SH-SY5Y (cell line): Measurements from ENCODE around the gene PSEN1.

ENCODE experiments used
- GATA2 ChIP-seq: IDR thresholded peaks from 2 replicates; pipeline ENCODE4 v1.6.1; 2011; ENCODE audit warnings: mild to moderate bottlenecking, low read depth, low read length
- GATA3 ChIP-seq: IDR thresholded peaks from 2 replicates; pipeline ENCODE4 v1.6.1; 2011; ENCODE audit warnings: low read depth, mild to moderate bottlenecking, low read length, moderate library complexity

Gene PSEN1

GRCh38 chr14:73143003-73143402 is 6.7 kb downstream of the PSEN1 start:
- TF ChIP-seq GATA3: no peak
- no peak for TF ChIP-seq GATA2

- no peak for TF ChIP-seq GATA2
These were observed 7.3 kb downstream of the PSEN1 start for GRCh38 chr14:73143617-73144016.

GRCh38 chr14:73145371-73145770 is 9.1 kb downstream of the PSEN1 start:
- no peak for TF ChIP-seq GATA3
- no peak for TF ChIP-seq GATA2

GRCh38 chr14:73146111-73146510 is 9.8 kb downstream of the PSEN1 start:
- TF ChIP-seq GATA3 (no peak), GATA2 (no peak)

GRCh38 chr14:73149753-73150152 is 13.4 kb downstream of the PSEN1 start:
- no peak for TF ChIP-seq GATA3
- TF ChIP-seq GATA2: no peak

GRCh38 chr14:73153272-73153671 is 17.0 kb downstream of the PSEN1 start:
- TF ChIP-seq GATA2: no peak
- TF ChIP-seq GATA3: no peak

- TF ChIP-seq GATA3: no peak
- no peak for TF ChIP-seq GATA2
These were observed 25.9 kb downstream of the PSEN1 start for GRCh38 chr14:73162251-73162650.

- TF ChIP-seq GATA2 (no peak), GATA3 (no peak)
These were observed 30.1 kb downstream of the PSEN1 start for GRCh38 chr14:73166399-73166798.

- no peak for TF ChIP-seq GATA2
- TF ChIP-seq GATA3: no peak
These were observed 31.4 kb downstream of the PSEN1 start for GRCh38 chr14:73167727-73168126.

GRCh38 chr14:73168274-73168673 is 32.0 kb downstream of the PSEN1 start:
- TF ChIP-seq GATA2 (no peak), GATA3 (no peak)

- TF ChIP-seq GATA3 (no peak), GATA2 (no peak)
These were observed 32.4 kb downstream of the PSEN1 start for GRCh38 chr14:73168691-73169090.

- TF ChIP-seq GATA2: no peak
- no peak for TF ChIP-seq GATA3
These were observed 34.4 kb downstream of the PSEN1 start for GRCh38 chr14:73170686-73171085.

- TF ChIP-seq GATA2 (no peak), GATA3 (no peak)
These were observed 36.2 kb downstream of the PSEN1 start for GRCh38 chr14:73172500-73172899.

- no peak for TF ChIP-seq GATA2
- TF ChIP-seq GATA3: no peak
These were observed 36.9 kb downstream of the PSEN1 start for GRCh38 chr14:73173092-73173735.

GRCh38 chr14:73176685-73177084 is 40.4 kb downstream of the PSEN1 start:
- no peak for TF ChIP-seq GATA3
- no peak for TF ChIP-seq GATA2

GRCh38 chr14:73180385-73180805 is 44.1 kb downstream of the PSEN1 start:
- TF ChIP-seq GATA2 (no peak), GATA3 (no peak)
